Kidney (tissue), 14 donors: ENCODE data around the gene RAPGEF4. TPM values are rescaled to one million over a fixed set of nuclear protein-coding genes. Genes with fewer than 3 reads are reported as not detected.

ENCODE experiments used
- DNase-seq, 5 donors: peaks; one replicate each; pipeline ENCODE4 v3.0.0-alpha.2; 2013 to 2020
- FAIRE-seq: peaks from 2 replicates; lab custom pipeline; 2012; peaks lifted over from hg19 to GRCh38; lab: Jason Lieb, UNC
- H3K27ac ChIP-seq, 2 donors: one replicate each; pipeline ENCODE4 v1.7.0; 2013; ENCODE audit warnings: low read depth in 2 of 2, low read length in 2 of 2, inconsistent platforms in 1 of 2
- H3K27me3 ChIP-seq: one replicate; pipeline ENCODE4 v1.7.1; 2013; ENCODE audit warnings: low read length, inconsistent platforms; ENCODE audit not compliant: control insufficient read depth, insufficient read depth
- H3K36me3 ChIP-seq, 3 donors: one replicate each; pipeline versions ENCODE4 v1.7.0 to v1.7.1; 2013; ENCODE audit warnings: low read length in 3 of 3, control low read depth in 1 of 3, inconsistent platforms in 1 of 3; ENCODE audit not compliant: insufficient read depth in 3 of 3, control insufficient read depth in 2 of 3
- H3K4me1 ChIP-seq, 3 donors: one replicate each; pipeline versions ENCODE4 v1.7.0 to v1.7.1; 2013; ENCODE audit warnings: low read length in 3 of 3, inconsistent platforms in 1 of 3, low read depth in 1 of 3; ENCODE audit not compliant: control insufficient read depth in 2 of 3, insufficient read depth in 2 of 3
- H3K4me3 ChIP-seq, 3 donors: one replicate each; pipeline versions ENCODE4 v1.7.0 to v1.8.1; 2013; ENCODE audit warnings: low read length in 3 of 3, control low read depth in 1 of 3, inconsistent platforms in 1 of 3
- H3K9ac ChIP-seq, 3 donors: one replicate each; pipeline versions ENCODE4 v1.7.0 to v1.7.1; 2013; ENCODE audit warnings: low read length in 3 of 3, control low read depth in 1 of 3, inconsistent platforms in 1 of 3
- H3K9me3 ChIP-seq, 3 donors: one replicate each; pipeline versions ENCODE4 v1.7.0 to v1.7.1; 2013; ENCODE audit warnings: low read length in 3 of 3, control low read depth in 1 of 3, inconsistent platforms in 1 of 3; ENCODE audit not compliant: control insufficient read depth in 2 of 3, insufficient read depth in 1 of 3
- intact Hi-C: fragments of 100-400 bp; cut with DNase I; formaldehyde crosslinking; loops from one replicate; pipeline ENCODE4 v1.11.1; 2022
- polyA plus RNA-seq: library from polyadenylated mRNA; stranded (reverse); fragments of 350-450 nt; fragmentation: Illumina TruSeq; extraction: RNeasy Lipid Tissue Mini Kit (QIAGEN cat#74804); gene quantifications from one replicate; pipeline ENCODE4 v1.2.3, GENCODE V29; 2014; ENCODE audit warnings: low read depth, low replicate concordance; ENCODE audit not compliant: insufficient read depth
- total RNA-seq: library from RNA; stranded (reverse); fragmentation: NEBNext Ultra II Directional; extraction: Animal tissue kit (Norgen Biotek cat#: 25700); gene quantifications from one replicate; pipeline ENCODE4 v1.2.1, GENCODE V29; 2021
- TF ChIP-seq, protein P1 (sequence below): IDR thresholded peaks from 3 replicates; pipeline ENCODE4 v1.5.1; 2012; ENCODE audit warnings: mild to moderate bottlenecking, moderate library complexity, borderline replicate concordance; ENCODE audit not compliant: insufficient read depth; ENCODE audit errors: extremely low read depth
- donor health status: control.
- donor health status: control.
- donor health status: control.
- donor health status: control.
- donor health status: control.
- donor health status: DM: yes; HTN: yes; CAD: no.
- donor health status: Normal renal cell carcinoma (clear cell type).

RAPGEF4 gene
- total and polyA plus RNA-seq, 2 donors from 2014 or later: 3.8 to 13.6 TPM

- H3K4me3 ChIP-seq: no peak overlapping the region
- no peak overlapping the region for H3K27ac ChIP-seq
- no peaks in the 10 kb centered on the region for H3K27me3 ChIP-seq
- DNase-seq (no peak), FAIRE-seq (no peak)
- no peak overlapping the region for H3K9ac ChIP-seq
- intact Hi-C loops: no loop called here
- TF ChIP-seq, protein P1, sequence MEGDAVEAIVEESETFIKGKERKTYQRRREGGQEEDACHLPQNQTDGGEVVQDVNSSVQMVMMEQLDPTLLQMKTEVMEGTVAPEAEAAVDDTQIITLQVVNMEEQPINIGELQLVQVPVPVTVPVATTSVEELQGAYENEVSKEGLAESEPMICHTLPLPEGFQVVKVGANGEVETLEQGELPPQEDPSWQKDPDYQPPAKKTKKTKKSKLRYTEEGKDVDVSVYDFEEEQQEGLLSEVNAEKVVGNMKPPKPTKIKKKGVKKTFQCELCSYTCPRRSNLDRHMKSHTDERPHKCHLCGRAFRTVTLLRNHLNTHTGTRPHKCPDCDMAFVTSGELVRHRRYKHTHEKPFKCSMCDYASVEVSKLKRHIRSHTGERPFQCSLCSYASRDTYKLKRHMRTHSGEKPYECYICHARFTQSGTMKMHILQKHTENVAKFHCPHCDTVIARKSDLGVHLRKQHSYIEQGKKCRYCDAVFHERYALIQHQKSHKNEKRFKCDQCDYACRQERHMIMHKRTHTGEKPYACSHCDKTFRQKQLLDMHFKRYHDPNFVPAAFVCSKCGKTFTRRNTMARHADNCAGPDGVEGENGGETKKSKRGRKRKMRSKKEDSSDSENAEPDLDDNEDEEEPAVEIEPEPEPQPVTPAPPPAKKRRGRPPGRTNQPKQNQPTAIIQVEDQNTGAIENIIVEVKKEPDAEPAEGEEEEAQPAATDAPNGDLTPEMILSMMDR: no peak
- no peaks in the 10 kb centered on the region for H3K9me3 ChIP-seq
- H3K4me1 ChIP-seq: no peaks in the 10 kb centered on the region
- no peaks in the 10 kb centered on the region for H3K36me3 ChIP-seq
These were observed 178.8 kb downstream of the RAPGEF4 start for GRCh38 chr2:172914341-172915008.

GRCh38 chr2:172917716-172918115 lies 182.1 kb downstream of the RAPGEF4 start:
- TF ChIP-seq, protein P1: no peak
- Histone ChIP-seq H3K4me3 (no peak overlapping the region), H3K27me3 (no peaks in the 10 kb centered on the region), H3K9me3 (no peaks in the 10 kb centered on the region), H3K27ac (no peak overlapping the region), H3K4me1 (peaks cover 0 to 4% (median 0%) of the 10 kb centered on the region in 3 donors), H3K9ac (no peak overlapping the region), H3K36me3 (no peaks in the 10 kb centered on the region)
- FAIRE-seq: no peak
- DNase-seq: no peak
- intact Hi-C loops: no loop called here

DNA sequence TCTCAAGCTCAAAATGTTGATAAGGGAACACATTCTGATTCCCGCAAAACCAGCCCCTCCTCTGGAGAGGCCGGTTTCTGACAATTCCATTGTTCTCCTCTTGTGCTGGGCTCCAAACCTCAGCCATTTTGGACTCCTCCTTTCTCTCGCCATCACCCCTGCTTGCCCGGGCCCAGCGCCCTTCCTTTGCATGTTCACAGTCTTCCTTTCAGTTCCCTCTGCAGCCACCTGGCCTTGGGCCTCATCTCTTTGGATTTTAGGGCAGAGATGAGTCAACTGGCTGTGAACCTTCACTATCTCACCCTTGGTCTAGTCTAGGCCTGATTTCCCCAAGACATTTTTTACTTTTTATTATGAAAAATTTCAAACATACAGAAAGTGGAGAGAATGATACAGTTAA lies 184.1 kb downstream of the RAPGEF4 start:
- intact Hi-C loops: no loop called here

More for the DNA sequence above, 184.1 kb downstream of the RAPGEF4 start:
- no peak overlapping the region for H3K27ac ChIP-seq
- no peak overlapping the region for H3K9ac ChIP-seq
- peaks cover 0 to 4% (median 0%) of the 10 kb centered on the region in 3 donors for H3K4me1 ChIP-seq
- no peak overlapping the region for H3K4me3 ChIP-seq
- no peaks in the 10 kb centered on the region for H3K36me3 ChIP-seq
- DNase-seq (no peak), FAIRE-seq (no peak)
- no peaks in the 10 kb centered on the region for H3K27me3 ChIP-seq
- no peaks in the 10 kb centered on the region for H3K9me3 ChIP-seq
- TF ChIP-seq, protein P1: no peak
